ENCODE measurements around the gene MACROH2A1.

Gene MACROH2A1

GRCh38 chr5:135333732-135334515, 65.1 kb downstream of the MACROH2A1 start:
- no peak for DNase-seq (ENCODE audit: low read depth, low spot score)

- DNase-seq (ENCODE audit: low read depth, low spot score) = no peak
These were observed 66.4 kb downstream of the MACROH2A1 start for GRCh38 chr5:135332519-135333150.

GRCh38 chr5:135331612-135332011, 67.4 kb downstream of the MACROH2A1 start:
- DNase-seq (ENCODE audit: low read depth, low spot score) = no peak

- DNase-seq (ENCODE audit: low read depth, low spot score) = no peak
These were observed 68.3 kb downstream of the MACROH2A1 start for GRCh38 chr5:135330798-135331096.

DNA sequence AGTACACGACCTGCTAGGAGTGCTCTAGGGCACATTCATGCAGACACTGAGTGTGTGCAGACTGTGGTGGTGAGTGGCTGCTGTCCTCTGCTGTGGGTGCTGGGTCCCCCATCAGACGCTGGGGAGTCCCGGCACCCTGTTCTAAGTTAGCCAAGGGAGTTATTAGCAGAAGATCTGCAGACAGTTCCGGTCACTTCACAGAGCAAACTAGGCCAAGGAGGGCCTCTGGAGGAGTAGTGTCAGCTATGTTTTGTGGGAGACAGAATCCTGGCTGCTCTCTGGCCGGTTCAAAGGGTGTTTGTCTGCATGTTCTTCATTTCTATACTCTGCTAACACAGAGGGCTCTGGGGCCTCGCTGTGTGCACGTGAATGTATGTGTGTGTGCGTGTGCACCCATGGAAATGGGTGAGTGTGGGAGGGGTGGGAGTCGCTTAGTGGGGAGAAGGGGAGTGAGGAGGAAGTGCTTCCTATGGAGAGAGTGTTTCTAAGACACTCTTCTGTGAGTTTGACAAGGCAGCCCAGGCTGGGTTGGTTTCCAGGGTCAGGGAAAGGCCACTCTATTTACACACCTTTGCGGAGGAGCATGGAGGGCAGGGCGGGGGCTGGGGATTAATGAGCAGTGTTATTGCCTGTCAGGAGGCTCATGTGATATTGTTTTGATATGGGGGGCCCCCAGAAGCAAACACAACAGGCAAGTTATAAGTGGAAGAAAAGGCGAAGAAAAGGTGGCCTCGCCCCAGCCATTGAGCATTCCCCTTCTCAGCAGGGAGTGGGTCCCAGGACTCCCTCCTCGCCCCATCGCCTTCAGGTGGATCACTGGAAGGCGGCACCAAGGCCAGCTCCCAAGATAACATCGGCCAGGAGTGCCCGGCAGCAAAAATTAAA, 68.9 kb downstream of the MACROH2A1 start:
- no peak for DNase-seq (ENCODE audit: low read depth, low spot score)

DNA sequence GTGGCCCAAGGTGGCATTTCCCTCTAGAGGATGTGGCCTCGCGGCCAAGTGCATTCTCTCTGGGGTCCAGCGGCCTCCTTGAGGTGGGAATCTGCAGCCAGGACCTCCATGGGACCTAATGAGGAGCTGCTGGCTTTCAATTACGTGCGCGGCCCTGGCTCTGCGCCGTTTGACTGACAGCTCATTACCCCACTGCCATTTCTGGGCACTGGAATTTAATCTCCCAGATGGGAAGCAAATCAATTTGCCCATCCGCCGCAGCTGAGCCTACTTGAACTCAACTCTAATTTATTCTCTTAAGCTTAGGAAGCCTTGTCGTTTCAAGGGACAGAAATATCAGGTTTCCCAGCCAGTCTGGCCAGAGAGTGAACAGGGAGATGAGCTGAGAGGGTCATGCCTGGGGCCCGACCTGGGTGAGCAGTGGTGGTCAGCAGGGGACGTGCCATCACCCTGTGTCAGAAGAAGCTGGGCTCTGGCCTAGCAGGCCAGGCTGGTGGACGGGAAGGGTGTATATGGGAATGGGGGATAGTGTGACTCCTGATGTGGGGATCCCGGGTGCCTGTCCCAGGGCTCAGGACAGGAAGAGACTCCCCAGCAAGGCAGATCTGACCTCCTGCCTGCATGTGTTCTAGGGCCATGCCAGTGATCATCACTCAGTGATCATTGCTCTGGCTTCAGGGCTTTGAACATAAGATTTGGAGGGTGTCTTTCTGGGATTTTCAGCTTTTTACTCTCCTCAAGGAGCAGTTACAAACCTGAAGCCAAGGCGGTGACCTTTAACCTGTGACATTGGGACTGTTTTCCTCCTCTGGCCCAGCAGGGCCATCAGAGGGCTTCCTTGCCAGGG, 69.7 kb downstream of the MACROH2A1 start:
- no peak for DNase-seq (ENCODE audit: low read depth, low spot score)

GRCh38 chr5:135328128-135328687, 70.8 kb downstream of the MACROH2A1 start:
- DNase-seq (ENCODE audit: low read depth, low spot score) = no peak

GRCh38 chr5:135327429-135328127, 71.5 kb downstream of the MACROH2A1 start:
- DNase-seq (ENCODE audit: low read depth, low spot score) = no peak

DNA sequence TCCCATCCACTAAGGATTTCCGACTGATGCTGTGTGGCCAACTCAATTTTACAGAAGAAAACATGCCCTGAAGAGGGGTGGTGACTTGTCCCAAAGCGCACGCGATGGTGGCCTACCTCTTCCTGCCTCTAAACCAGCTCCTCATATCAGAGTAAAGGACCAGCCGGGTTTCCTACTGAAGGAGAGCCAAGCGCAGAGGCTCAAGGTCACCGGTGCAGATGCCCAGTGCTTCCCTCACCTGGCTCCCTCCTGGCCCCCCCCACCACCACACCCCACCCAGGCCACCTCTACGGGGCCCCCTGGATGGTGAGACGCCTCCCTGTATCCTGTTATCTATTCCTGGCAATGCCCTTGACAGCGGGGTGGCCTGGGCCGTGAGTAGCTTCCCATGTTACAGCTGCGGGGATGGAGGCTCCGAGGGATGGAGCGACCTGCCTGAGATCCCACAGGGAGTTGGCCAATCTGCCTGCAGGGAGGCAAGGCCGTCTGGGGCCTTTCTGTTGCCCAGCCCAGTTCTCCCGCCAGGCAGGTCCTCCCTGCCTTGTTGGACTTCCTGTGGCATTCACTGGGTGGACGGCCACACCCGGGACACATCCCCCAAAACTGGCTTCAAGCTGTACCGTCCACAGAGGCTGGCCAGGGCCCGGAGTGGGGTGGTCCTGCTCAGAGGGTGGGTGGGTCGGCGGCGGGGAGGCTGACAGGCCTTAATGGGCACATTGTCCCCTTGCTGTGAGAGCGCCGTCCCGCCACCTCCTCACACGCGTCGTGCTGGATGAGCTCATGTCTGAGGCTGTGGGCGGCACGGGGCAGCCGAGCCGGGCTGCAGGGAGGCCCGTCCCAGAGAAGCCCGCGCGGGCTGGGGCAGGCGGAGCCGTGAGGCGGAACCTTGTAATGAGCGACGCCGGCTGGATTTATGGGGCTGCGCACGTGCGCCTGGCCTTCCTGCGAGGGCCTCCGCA, 72.5 kb downstream of the MACROH2A1 start:
- DNase-seq (ENCODE audit: low read depth, low spot score) = no peak

GRCh38 chr5:135324897-135325650, 74.0 kb downstream of the MACROH2A1 start:
- no peak for DNase-seq (ENCODE audit: low read depth, low spot score)

- no peak for DNase-seq (ENCODE audit: low read depth, low spot score)
These were observed 74.9 kb downstream of the MACROH2A1 start for GRCh38 chr5:135324160-135324559.

DNA sequence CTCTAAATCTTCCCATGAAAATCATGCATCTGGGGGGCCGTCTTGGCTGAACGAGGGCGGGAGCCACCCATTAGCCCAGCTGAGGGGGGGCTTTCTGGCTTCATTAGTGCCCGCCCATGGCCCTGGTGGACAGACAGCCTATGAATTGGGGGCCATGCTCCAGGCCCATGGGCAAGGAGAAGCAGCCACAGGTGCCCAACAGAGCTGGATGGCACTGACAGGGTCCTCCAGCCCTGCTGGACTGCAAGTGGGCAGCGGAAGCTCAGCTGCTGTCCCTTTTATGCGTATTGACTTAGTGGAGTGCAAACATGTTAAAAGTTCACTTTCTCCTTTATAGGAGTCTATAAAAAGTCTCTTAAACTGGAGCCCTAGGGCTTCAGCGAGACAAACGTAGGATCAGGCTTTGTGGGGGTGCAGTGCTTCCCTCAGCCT, 75.3 kb downstream of the MACROH2A1 start:
- no peak for DNase-seq (ENCODE audit: low read depth, low spot score)

GRCh38 chr5:135323227-135323626, 75.8 kb downstream of the MACROH2A1 start:
- no peak for DNase-seq (ENCODE audit: low read depth, low spot score)

- no peak for DNase-seq (ENCODE audit: low read depth, low spot score)
These were observed 76.3 kb downstream of the MACROH2A1 start for GRCh38 chr5:135322744-135323143.

DNA sequence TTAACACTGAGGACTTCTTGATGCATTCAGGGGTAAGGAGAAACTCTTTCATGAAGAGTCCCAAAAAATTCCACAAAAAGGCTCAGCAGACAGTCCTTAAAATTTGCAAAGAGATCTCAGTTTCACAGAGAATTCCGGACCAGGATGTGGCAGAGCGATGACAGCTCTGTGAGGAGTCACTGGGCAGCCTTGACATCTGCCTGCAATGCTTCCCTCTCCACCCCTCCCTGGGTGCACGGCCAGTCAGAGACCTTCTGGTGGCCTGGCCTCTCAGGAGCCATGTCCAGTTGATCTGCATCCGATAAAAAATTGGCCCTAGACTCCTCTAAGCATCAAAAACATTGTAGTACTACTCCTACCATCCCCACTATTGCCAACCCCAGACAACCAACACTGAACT, 76.8 kb downstream of the MACROH2A1 start:
- DNase-seq (ENCODE audit: low read depth, low spot score) = no peak

- no peak for DNase-seq (ENCODE audit: low read depth, low spot score)
These were observed 78.1 kb downstream of the MACROH2A1 start for GRCh38 chr5:135320718-135321484.

DNA sequence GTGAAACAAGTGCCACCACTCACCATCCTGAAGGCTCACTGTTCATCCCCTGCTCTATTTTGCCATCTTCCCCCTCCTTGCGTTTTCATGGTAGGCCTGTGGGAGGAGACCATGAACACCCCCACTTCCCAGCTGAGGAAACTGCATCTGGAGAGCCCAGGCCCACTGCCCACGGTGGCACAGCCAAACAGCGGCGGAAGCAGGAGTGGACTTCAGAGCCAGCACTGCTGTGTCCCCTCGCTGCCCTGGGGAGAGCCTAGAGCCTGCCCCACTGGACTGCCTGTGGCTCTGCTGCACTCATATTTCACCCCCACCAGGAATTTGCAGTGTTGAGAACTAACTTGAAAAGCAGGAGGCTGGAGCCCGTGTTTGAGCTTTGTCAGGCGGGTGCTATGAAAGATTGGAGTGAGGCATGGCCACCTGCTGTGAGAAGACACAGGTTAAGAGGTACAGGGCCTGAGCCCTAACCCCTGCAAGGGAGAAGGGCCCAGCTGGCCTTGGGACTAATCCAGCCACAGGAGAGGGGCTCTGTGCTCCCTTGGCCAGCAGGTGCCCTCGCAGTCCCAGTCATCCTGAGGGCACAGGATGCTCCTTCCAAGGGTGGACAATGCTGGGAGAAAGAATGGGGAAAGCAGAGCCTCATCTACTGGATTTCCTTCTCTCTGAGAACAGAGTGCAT, 79.0 kb downstream of the MACROH2A1 start:
- DNase-seq (ENCODE audit: low read depth, low spot score) = no peak

Measured in smooth muscle cell of the brain vasculature (primary cell).